Activated CD4-positive, CD25-positive, alpha-beta regulatory T cell treated with anti-CD3 and anti-CD28 coated beads, Interleukin-2, amount 50 U/mL, for 24 hours (primary cell): Measurements from ENCODE around the gene DMP1.
"Not testable (repeated sequence)": the region's sequence is repeated elsewhere in the genome, so short reads cannot be mapped to it uniquely, and the experiment has no call there.

Experiments used
- ATAC-seq, 2 donors: fragments of 150-1000 bp; cut with Tn5 transposase; one replicate each; pipeline ENCODE4 v1.10.0; 2021; ENCODE audit warnings: mild to moderate bottlenecking in 1 of 2, moderate library complexity in 1 of 2

The DMP1 gene

DNA sequence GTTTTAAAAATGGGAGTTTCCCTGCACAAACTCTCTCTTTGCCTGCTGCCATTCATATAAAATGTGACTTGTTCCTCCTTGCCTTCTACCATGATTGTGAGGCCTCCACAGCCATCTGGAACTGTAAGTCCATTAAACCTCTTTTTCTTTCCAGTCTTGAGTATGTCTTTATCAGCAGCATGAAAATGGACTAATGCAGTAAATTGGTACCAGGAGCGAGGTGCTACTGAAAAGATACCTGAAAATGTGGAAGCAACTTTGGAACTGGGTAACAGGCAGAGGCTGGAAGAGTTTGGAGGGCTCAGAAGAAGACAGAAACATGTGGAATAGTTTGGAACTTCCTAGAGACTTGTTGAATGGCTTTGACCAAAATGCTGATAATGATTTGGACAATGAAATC is 40.9 kb downstream of the DMP1 start:
- not testable (repeated sequence) for ATAC-seq

DNA sequence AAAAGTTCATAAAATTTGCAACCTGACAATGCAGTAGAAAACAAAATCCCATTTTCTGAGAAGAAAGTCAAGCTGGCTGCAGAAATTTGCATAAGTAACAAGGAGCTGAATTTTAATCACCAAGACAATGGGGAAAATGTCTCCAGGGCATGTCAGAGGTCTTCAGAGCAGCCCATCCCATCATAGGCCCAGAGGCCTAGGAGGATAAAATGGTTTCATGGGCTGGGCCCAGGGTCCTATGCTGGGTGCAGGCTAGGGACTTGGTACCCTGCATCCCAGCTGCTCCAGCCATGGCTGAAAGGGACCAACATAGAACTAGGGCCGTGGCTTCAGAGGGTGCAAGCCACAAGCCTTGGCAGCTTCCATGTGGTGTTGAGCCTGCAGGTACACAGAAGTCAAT is 42.0 kb downstream of the DMP1 start:
- not testable (repeated sequence) for ATAC-seq

DNA sequence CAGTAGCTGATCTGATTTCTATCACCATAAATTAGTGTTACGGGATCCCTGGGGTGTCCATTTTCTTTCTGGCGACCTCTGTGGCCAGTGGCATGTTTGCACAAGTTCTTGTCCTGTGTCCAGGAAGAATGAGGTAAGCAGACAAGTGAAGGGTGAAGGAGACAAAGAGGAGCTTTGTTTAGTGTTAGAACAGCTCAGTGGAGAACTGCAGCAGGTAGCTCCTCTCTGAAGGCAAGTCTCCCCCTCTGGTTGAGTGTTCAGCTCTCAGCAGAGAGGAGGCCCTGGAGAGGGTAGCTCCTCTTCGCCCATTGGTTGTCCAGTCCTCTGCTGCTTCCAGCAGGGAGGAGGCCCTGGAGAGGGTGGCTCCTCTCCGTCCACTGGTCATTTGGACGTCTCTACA is 47.2 kb downstream of the DMP1 start:
- no peak for ATAC-seq

DNA sequence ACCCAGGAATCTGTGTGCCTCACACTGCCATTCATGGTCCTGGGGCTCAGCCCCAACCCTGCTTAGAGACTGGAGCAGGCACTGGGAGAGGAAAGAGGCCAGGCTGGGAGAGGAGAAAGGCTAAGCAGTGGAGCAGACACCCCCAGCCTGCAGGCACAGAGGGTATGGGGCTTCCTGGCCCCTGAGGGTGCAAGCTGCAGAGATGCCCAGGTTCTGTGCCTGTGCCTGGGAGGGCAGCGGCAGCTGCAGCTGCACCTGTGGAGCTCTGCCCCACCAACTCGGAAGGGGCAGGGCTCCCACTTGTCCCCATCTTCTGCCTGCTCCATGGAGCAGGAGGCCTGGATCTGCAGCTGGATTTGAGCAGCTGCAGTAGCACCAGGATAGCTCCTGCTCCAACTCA is 47.9 kb downstream of the DMP1 start:
- no peak for ATAC-seq

DNA sequence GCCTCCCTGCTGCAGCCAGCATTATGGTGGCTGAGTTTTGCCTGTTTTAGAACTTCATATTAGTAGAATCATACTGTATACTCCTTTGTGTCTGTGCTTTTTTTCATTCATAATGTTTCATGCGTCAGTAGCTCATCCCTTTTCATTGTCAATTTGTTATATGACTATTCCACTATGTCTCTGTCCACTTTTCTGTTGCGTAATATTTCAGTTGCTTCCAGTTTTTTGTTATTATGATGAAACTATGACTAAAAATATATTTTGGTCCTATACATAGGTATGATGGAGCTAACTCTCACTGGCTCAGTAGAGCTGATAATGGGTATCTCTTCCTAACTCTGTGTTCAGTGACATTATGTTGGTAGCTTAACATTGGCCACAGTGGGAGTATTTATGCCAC is 48.3 kb downstream of the DMP1 start:
- no peak for ATAC-seq

DNA sequence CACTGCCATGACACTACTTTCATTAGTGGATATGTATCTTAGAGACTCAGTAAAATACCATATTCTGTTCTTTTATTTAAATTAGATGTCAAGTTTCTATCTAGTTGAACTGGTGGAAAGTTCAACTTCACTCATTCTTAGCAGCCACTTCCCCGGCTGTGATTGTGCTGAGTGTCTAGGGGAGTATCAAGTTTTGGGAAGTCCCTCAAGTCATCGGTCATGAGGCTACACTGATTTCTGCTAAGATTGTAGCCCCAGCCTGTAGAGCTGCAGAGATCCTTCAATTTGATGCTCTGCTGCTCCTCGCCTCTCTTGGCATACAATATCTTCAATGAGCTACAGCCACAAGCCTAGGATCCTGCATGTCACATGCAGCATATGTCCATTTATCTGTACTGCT is 53.9 kb downstream of the DMP1 start:
- no peak for ATAC-seq

DNA sequence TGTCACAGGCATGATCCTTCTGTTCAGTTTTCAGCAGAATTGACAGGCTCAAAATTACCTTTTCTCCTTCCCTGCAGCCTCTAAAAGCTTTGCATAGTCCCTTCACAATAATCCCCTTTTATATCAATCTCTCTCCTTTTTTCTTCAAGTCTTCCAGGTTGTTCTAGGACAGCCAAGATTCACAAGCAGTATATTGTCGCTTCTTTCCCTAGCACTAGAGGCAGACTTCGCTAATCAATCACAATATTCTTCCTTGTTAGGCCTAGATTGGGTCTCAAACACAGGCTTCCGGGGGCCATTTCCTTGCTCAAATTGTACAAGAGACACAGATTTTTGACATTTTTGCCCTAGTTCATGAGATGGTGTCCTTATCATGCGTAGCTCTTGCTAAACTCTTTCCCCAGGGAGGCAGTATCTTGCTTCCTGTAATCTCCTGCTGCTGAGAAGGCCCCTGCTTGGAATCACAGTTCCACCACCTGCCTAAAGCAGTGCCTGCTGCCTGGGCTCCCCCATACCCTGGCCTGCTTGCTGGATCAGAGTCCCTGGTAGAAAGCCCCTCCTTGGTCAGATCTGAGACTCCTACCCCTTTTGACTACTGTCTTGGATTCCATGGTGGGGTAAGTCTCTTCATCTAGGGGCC is 57.3 kb downstream of the DMP1 start:
- no peak for ATAC-seq
